Stimulated activated CD8-positive, alpha-beta memory T cell treated with anti-CD3 and anti-CD28 coated beads, Interleukin-12 subunit alpha, Interleukin-12 subunit beta, amount 100 ng/mL, for 1 hour (primary cell): ENCODE results near the gene MTMR3.

Experiments used
- DNase-seq: peaks from one replicate; pipeline ENCODE4 v3.0.0-alpha.2; 2020; ENCODE audit warnings: low read depth

The MTMR3 gene

GRCh38 chr22:30002861-30003486, 120.0 kb downstream of the MTMR3 start:
- DNase-seq = no peak

GRCh38 chr22:30004101-30004500, 121.1 kb downstream of the MTMR3 start:
- DNase-seq = no peak

GRCh38 chr22:30004694-30005093, 121.7 kb downstream of the MTMR3 start:
- DNase-seq = no peak

GRCh38 chr22:30005213-30005857, 122.4 kb downstream of the MTMR3 start:
- peak; percentile 32 for DNase-seq

- DNase-seq = no peak
Observed at GRCh38 chr22:30007361-30007760, 124.4 kb downstream of the MTMR3 start.

GRCh38 chr22:30008401-30008800, 125.4 kb downstream of the MTMR3 start:
- no peak for DNase-seq

GRCh38 chr22:30009478-30009877, 126.5 kb downstream of the MTMR3 start:
- no peak for DNase-seq

- DNase-seq = no peak
Observed at GRCh38 chr22:30010789-30011405, 127.9 kb downstream of the MTMR3 start.

GRCh38 chr22:30013201-30013600, 130.2 kb downstream of the MTMR3 start:
- no peak for DNase-seq

- DNase-seq = no peak
Observed at GRCh38 chr22:30014244-30014643, 131.3 kb downstream of the MTMR3 start.

- DNase-seq = no peak
Observed at GRCh38 chr22:30015229-30015797, 132.3 kb downstream of the MTMR3 start.

- no peak for DNase-seq
Observed at GRCh38 chr22:30015846-30016245, 132.9 kb downstream of the MTMR3 start.

GRCh38 chr22:30016596-30016995, 133.6 kb downstream of the MTMR3 start:
- DNase-seq = no peak

- no peak for DNase-seq
Observed at GRCh38 chr22:30017375-30018223, 134.6 kb downstream of the MTMR3 start.

GRCh38 chr22:30020511-30020910, 137.5 kb downstream of the MTMR3 start:
- no peak for DNase-seq

GRCh38 chr22:30021338-30021737, 138.4 kb downstream of the MTMR3 start:
- DNase-seq = no peak

- DNase-seq = no peak
Observed at GRCh38 chr22:30021881-30022619, 139.1 kb downstream of the MTMR3 start.

- DNase-seq = no peak
Observed at GRCh38 chr22:30023099-30023660, 140.2 kb downstream of the MTMR3 start.

- no peak for DNase-seq
Observed at GRCh38 chr22:30024231-30024630, 141.3 kb downstream of the MTMR3 start.

- DNase-seq = no peak
Observed at GRCh38 chr22:30025221-30025620, 142.2 kb downstream of the MTMR3 start.

- DNase-seq = no peak
Observed at GRCh38 chr22:30026756-30027155, 143.8 kb downstream of the MTMR3 start.
